ENCODE results near the gene VENTX. TPM values are rescaled to one million over a fixed set of nuclear protein-coding genes. Genes with fewer than 3 reads are reported as not detected.
"Not testable (repeated sequence)": the region's sequence is repeated elsewhere in the genome, so short reads cannot be mapped to it uniquely, and the experiment has no call there.

VENTX gene
- total and polyA plus RNA-seq, 2 of the 4 experiments (the other 2 are of a cell fraction) = not detected

- H3K14ac ChIP-seq (replicated peaks; ENCODE audit: low read depth, low read length) = no peak overlapping the region
- no peak overlapping the region for H2AK5ac ChIP-seq (ENCODE audit: low read depth, low read length)
- H3K9me1 ChIP-seq (ENCODE audit: insufficient read depth, low read length) = no peaks in the 10 kb centered on the region
- no peak overlapping the region for H4K5ac ChIP-seq (ENCODE audit: low read depth, low read length)
- H4K91ac ChIP-seq (ENCODE audit: insufficient read depth, low read depth, low read length) = no peak overlapping the region
- H3K9ac ChIP-seq (ENCODE audit: low read depth, low read length) = no peak overlapping the region
- no peak overlapping the region for H3K4ac ChIP-seq (ENCODE audit: low read depth, low read length)
- POLR2A ChIA-PET (ENCODE audit: unreplicated experiment) = no interaction called here
- BruUV-seq (replicated peaks) = no TSS peak
- 82% methylated on average over 2 of the region's 11 CpGs; no CpG with 5 or more reads in 1 of the 2 experiments for WGBS, 2 experiments (ENCODE audit: extremely low coverage in 2 of 2, insufficient read length in 1 of 2)
- H3K79me1 ChIP-seq (ENCODE audit: low read depth in 1 of 2, low read length in 2 of 2) = no peaks in the 10 kb centered on the region
- CTCF ChIA-PET = no interaction called here
- no peak overlapping the region for H3K18ac ChIP-seq (ENCODE audit: low read depth, low read length)
- ATAC-seq (ENCODE audit: low read depth) = no peak
- H2AFZ ChIP-seq (replicated peaks; ENCODE audit: low read length, poor library complexity) = no peak overlapping the region
- H2BK20ac ChIP-seq (ENCODE audit: low read depth, low read length) = no peak overlapping the region
- H3K56ac ChIP-seq (ENCODE audit: extremely low read depth, insufficient read depth, low read length) = no peak overlapping the region
- no peak overlapping the region for H3K27ac ChIP-seq (ENCODE audit: insufficient read depth, low read length)
- H4K20me1 ChIP-seq (ENCODE audit: insufficient read depth, low read length) = no peaks in the 10 kb centered on the region
- H3K4me1 ChIP-seq (ENCODE audit: control insufficient read depth, insufficient read depth, low read length) = no peaks in the 10 kb centered on the region
- no peak overlapping the region for H3K4me3 ChIP-seq (ENCODE audit: insufficient read depth, low read depth, low read length)
- intact Hi-C loops (cut with micrococcal nuclease) (no loop called here), dilution Hi-C loops (cut with HindIII; ENCODE audit: low sequenced_read_pairs, unreplicated experiment) (no loop called here), in situ Hi-C loops (cut with MboI; ENCODE audit: low sequenced_read_pairs) (no loop called here)
- H2AK9ac ChIP-seq (replicated peaks; ENCODE audit: low read depth, low read length, poor library complexity) = no peak overlapping the region
- no peak for TF ChIP-seq FOS (IDR thresholded peaks at IDR 0.05; ENCODE audit: low read depth, low read length)
- no peak for TF ChIP-seq CEBPB (IDR thresholded peaks at IDR 0.05; ENCODE audit: low read depth, low read length)
- TF ChIP-seq CHD1 (IDR thresholded peaks at IDR 0.05; ENCODE audit: low read depth, low read length) = no peak
- no peaks in the 10 kb centered on the region for H3K36me3 ChIP-seq (ENCODE audit: control insufficient read depth, insufficient read depth, low read length)
- no peak overlapping the region for H2BK5ac ChIP-seq (ENCODE audit: low read depth, low read length, poor library complexity, severe bottlenecking)
- no peak overlapping the region for H3K23ac ChIP-seq (ENCODE audit: low read depth, low read length)
- no peak overlapping the region for H2BK15ac ChIP-seq (ENCODE audit: low read depth, low read length)
- H3K9me3 ChIP-seq (ENCODE audit: control insufficient read depth, insufficient read depth, low read length) = no peaks in the 10 kb centered on the region
- no peak overlapping the region for H3K4me2 ChIP-seq (ENCODE audit: low read depth, low read length)
- no peak overlapping the region for H4K8ac ChIP-seq (ENCODE audit: low read depth in 2 of 2, low read length in 2 of 2)
- no peak for DNase-seq
- H2BK120ac ChIP-seq (ENCODE audit: low read depth, low read length) = no peak overlapping the region
- H3K27me3 ChIP-seq (ENCODE audit: control insufficient read depth, insufficient read depth, low read length) = peaks cover 17% of the 10 kb centered on the region; the same call in 1 of the 2 replicates
Measured at GRCh38 chr10:133221331-133221730, 16.3 kb upstream of the VENTX start.

- not testable (repeated sequence) for H3K27ac ChIP-seq (ENCODE audit: insufficient read depth, low read length)
Measured at GRCh38 chr10:133221756-133222155, 15.9 kb upstream of the VENTX start.

More at GRCh38 chr10:133221756-133222155, 15.9 kb upstream of the VENTX start:
- POLR2A ChIA-PET (ENCODE audit: unreplicated experiment); H3K4ac ChIP-seq (ENCODE audit: low read depth, low read length); H3K4me1 ChIP-seq (ENCODE audit: control insufficient read depth, insufficient read depth, low read length); H3K23ac ChIP-seq (ENCODE audit: low read depth, low read length); H3K9ac ChIP-seq (ENCODE audit: low read depth, low read length); H2AK5ac ChIP-seq (ENCODE audit: low read depth, low read length); H2BK5ac ChIP-seq (ENCODE audit: low read depth, low read length, poor library complexity, severe bottlenecking); H2AK9ac ChIP-seq (replicated peaks; ENCODE audit: low read depth, low read length, poor library complexity); ATAC-seq (ENCODE audit: low read depth); DNase-seq; H2BK120ac ChIP-seq (ENCODE audit: low read depth, low read length); H3K14ac ChIP-seq (replicated peaks; ENCODE audit: low read depth, low read length); H4K91ac ChIP-seq (ENCODE audit: insufficient read depth, low read depth, low read length); H2BK15ac ChIP-seq (ENCODE audit: low read depth, low read length); H3K56ac ChIP-seq (ENCODE audit: extremely low read depth, insufficient read depth, low read length); H3K9me3 ChIP-seq (ENCODE audit: control insufficient read depth, insufficient read depth, low read length); H4K20me1 ChIP-seq (ENCODE audit: insufficient read depth, low read length); CTCF ChIA-PET; intact Hi-C loops (cut with micrococcal nuclease); H3K18ac ChIP-seq (ENCODE audit: low read depth, low read length); H3K4me2 ChIP-seq (ENCODE audit: low read depth, low read length); H2BK20ac ChIP-seq (ENCODE audit: low read depth, low read length); H3K79me1 ChIP-seq (ENCODE audit: low read depth in 1 of 2, low read length in 2 of 2); BruUV-seq (replicated peaks); H3K4me3 ChIP-seq (ENCODE audit: insufficient read depth, low read depth, low read length); H3K36me3 ChIP-seq (ENCODE audit: control insufficient read depth, insufficient read depth, low read length); H4K8ac ChIP-seq (ENCODE audit: low read depth in 2 of 2, low read length in 2 of 2); dilution Hi-C loops (cut with HindIII; ENCODE audit: low sequenced_read_pairs, unreplicated experiment); in situ Hi-C loops (cut with MboI; ENCODE audit: low sequenced_read_pairs); H4K5ac ChIP-seq (ENCODE audit: low read depth, low read length); H3K9me1 ChIP-seq (ENCODE audit: insufficient read depth, low read length); H2AFZ ChIP-seq (replicated peaks; ENCODE audit: low read length, poor library complexity): not testable (repeated sequence)
- 100% methylated on average over 4 of the region's 22 CpGs; no CpG with 5 or more reads in 1 of the 2 experiments for WGBS, 2 experiments (ENCODE audit: extremely low coverage in 2 of 2, insufficient read length in 1 of 2)
- H3K27me3 ChIP-seq (ENCODE audit: control insufficient read depth, insufficient read depth, low read length) = peaks cover 21% of the 10 kb centered on the region; the same call in 1 of the 2 replicates
